GM21447 (cell line): ENCODE results near the gene STUB1.

Experiments used
- ATAC-seq: cut with Tn5 transposase; IDR thresholded peaks from one replicate; pipeline ENCODE4 v1.9.1; 2021; ENCODE audit not compliant: unreplicated experiment

The STUB1 gene

GRCh38 chr16:643050-643368, 37.2 kb upstream of the STUB1 start:
- ATAC-seq: no peak

- ATAC-seq: no peak
Observed at GRCh38 chr16:644556-644955, 35.7 kb upstream of the STUB1 start.

- ATAC-seq: no peak
Observed at GRCh38 chr16:645852-646678, 34.1 kb upstream of the STUB1 start.

GRCh38 chr16:646679-647172, 33.5 kb upstream of the STUB1 start:
- no peak for ATAC-seq

- ATAC-seq: no peak
Observed at GRCh38 chr16:647173-647902, 32.9 kb upstream of the STUB1 start.

GRCh38 chr16:648071-648780, 32.0 kb upstream of the STUB1 start:
- no peak for ATAC-seq

GRCh38 chr16:648781-649589, 31.2 kb upstream of the STUB1 start, which contains the start of gene WDR90:
Gene WDR90 (plus strand): TSS chr16:649365. CDS start chr16:649417, 52 bp downstream.
- ATAC-seq: peak; percentile 60

- ATAC-seq: no peak
Observed at GRCh38 chr16:649631-650030, 30.6 kb upstream of the STUB1 start.

- ATAC-seq: no peak
Observed at GRCh38 chr16:651844-652243, 28.4 kb upstream of the STUB1 start.

- ATAC-seq: no peak
Observed at GRCh38 chr16:652454-653305, 27.5 kb upstream of the STUB1 start.

GRCh38 chr16:654034-654433, 26.2 kb upstream of the STUB1 start:
- ATAC-seq: no peak

GRCh38 chr16:657487-657886, 22.7 kb upstream of the STUB1 start:
- ATAC-seq: no peak

GRCh38 chr16:658679-659571, 21.3 kb upstream of the STUB1 start:
- ATAC-seq: no peak

- no peak for ATAC-seq
Observed at GRCh38 chr16:659618-660017, 20.6 kb upstream of the STUB1 start.

- ATAC-seq: no peak
Observed at GRCh38 chr16:660132-660458, 20.1 kb upstream of the STUB1 start.

- ATAC-seq: no peak
Observed at GRCh38 chr16:660459-661183, 19.6 kb upstream of the STUB1 start.

GRCh38 chr16:661184-661821, 18.9 kb upstream of the STUB1 start:
- ATAC-seq: no peak

- ATAC-seq: no peak
Observed at GRCh38 chr16:662095-662494, 18.1 kb upstream of the STUB1 start.
